Inflammatory macrophage treated with lipopolysaccharide for 4 hours (primary cell): Measurements from ENCODE around the gene SLC34A2.

Experiments
- DNase-seq: peaks from one replicate; pipeline ENCODE4 v3.0.0-alpha.2; 2020

Gene SLC34A2

DNA sequence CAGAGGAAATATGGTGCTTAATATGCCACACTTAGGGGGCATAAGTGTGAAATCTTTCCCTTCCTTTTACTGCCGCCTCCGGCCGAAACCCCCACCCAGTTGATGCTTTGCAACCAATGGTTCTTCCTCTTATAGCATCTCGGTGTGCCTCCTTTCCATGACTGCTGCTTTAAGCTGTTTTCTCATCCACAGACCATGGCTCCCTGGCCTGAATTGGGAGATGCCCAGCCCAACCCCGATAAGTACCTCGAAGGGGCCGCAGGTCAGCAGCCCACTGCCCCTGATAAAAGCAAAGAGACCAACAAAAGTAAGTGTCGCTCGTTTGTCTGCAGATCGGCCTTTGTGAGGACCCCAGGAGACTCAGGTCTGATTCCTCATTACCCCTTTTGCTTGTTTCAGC is 6.7 kb downstream of the SLC34A2 start:
- DNase-seq: no peak

DNA sequence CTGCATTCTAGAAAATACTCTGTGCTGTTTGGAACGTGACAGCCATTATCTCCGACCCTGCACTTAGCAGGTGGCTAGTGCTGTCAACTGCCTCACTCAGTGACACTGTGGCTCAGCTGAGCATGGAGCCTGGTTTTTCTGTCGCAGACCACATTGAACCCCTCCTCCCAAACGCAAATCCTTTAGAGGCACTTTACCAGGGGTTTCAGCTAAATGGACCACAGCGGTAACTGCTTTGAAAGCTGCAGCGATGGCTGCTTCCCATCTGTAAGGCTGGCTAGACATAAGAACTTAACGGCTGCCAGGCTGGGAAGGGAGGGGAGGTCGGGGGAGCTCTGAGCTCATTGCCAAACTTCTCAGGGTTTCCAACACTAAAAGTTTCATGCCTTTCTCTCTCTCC is 8.1 kb downstream of the SLC34A2 start:
- DNase-seq: no peak

GRCh38 chr4:25666031-25666630 is 10.5 kb downstream of the SLC34A2 start:
- no peak for DNase-seq

DNA sequence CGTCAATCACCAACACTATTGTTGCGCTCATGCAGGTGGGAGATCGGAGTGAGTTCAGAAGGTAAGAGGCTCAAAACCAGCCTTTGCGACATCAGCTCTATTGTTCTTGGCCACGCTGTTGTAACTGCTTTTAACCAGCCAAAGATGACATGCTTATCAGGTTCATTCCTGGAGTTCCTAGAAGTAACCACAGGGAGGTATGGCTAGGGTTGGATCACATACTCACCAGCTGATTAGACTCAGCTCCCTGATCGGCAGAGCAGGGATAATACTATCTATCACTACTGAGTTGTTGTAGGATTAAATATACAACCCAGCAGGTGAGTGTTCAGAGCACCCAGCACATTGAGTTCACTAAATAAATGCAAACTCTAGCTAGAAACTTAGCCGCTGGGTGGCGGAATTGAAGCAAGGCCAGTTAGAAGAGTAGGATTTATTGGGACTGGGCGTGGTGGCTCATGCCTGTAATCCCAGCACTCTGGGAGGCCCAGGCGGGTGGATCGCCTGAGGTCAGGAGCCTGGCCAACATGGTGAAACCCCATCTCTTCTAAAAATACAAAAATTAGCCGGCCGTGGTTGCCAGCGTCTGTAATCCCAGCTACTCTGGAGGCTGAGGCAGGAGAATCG is 12.4 kb downstream of the SLC34A2 start:
- DNase-seq: no peak

- DNase-seq: no peak
Observed at GRCh38 chr4:25670991-25671390, 15.3 kb downstream of the SLC34A2 start.

GRCh38 chr4:25672756-25673155 is 17.1 kb downstream of the SLC34A2 start:
- no peak for DNase-seq

GRCh38 chr4:25674386-25674785 is 18.7 kb downstream of the SLC34A2 start:
- DNase-seq: no peak

DNA sequence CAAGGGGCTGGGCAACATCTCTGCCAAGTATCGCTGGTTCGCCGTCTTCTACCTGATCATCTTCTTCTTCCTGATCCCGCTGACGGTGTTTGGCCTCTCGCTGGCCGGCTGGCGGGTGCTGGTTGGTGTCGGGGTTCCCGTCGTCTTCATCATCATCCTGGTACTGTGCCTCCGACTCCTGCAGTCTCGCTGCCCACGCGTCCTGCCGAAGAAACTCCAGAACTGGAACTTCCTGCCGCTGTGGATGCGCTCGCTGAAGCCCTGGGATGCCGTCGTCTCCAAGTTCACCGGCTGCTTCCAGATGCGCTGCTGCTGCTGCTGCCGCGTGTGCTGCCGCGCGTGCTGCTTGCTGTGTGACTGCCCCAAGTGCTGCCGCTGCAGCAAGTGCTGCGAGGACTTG is 20.6 kb downstream of the SLC34A2 start:
- DNase-seq: no peak

DNA sequence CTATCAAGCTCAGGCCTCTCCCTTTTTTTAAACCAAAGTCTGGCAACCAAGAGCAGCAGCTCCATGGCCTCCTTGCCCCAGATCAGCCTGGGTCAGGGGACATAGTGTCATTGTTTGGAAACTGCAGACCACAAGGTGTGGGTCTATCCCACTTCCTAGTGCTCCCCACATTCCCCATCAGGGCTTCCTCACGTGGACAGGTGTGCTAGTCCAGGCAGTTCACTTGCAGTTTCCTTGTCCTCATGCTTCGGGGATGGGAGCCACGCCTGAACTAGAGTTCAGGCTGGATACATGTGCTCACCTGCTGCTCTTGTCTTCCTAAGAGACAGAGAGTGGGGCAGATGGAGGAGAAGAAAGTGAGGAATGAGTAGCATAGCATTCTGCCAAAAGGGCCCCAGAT is 21.5 kb downstream of the SLC34A2 start:
- DNase-seq: no peak

- no peak for DNase-seq
Observed at GRCh38 chr4:25677943-25678342, 22.3 kb downstream of the SLC34A2 start.

DNA sequence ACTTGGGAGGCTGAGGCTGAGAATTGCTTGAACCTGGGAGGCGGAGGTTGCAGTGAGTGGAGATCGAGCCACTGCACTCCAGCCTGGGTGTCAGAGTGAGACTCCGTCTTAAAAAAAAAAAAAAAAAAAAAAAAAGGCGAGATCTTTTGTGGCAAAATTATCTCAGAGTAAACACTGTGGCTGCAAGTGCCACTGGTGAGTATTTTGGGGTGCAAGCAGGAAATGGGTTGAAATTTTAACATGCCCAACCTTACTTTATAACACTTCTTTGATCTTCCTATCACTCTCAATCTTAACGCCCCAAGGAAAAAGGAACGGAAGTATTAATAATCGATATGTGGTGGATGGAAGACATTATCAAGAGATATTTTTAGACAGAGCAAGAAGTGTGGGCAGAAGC is 32.1 kb downstream of the SLC34A2 start:
- DNase-seq: no peak

DNA sequence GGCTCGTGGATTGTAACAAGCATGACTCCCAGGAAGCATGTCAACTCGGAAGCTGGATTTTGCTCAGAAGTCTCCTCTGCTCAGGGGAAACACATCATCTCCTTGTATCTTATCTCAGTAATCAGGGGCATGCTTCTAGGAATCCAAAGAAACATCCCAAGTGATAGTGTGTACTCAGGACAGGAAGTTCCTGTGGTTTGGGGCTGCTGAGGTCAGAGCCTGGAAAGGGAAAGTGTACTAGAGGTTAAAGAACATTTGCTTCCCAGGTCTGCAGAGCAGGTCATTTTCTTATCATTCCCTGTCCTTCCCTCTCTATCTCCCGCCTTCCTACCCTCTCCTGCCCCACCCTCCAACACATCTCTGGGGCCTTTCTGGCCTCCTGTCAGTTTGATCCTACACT is 38.8 kb downstream of the SLC34A2 start:
- DNase-seq: no peak

- no peak for DNase-seq
Observed at GRCh38 chr4:25696409-25696808, 40.8 kb downstream of the SLC34A2 start.

DNA sequence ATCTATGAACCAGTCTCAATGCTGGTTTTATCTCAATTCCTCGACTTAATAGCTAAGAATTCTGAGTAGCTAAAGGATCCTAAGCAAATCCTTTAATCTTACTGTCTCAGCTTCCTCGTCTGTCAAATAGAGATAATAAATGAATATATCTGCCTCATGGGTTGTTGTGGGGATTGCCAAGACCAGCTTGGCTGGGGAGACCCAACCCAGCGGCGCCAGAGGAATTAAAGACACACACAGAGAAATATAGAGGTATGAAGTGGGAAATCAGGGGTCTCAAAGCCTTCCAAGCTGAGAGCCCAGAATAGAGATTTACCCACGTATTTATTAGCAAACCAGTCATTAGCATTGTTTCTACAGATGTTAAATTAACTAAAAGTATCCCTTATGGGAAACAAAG is 41.9 kb downstream of the SLC34A2 start:
- DNase-seq: no peak

DNA sequence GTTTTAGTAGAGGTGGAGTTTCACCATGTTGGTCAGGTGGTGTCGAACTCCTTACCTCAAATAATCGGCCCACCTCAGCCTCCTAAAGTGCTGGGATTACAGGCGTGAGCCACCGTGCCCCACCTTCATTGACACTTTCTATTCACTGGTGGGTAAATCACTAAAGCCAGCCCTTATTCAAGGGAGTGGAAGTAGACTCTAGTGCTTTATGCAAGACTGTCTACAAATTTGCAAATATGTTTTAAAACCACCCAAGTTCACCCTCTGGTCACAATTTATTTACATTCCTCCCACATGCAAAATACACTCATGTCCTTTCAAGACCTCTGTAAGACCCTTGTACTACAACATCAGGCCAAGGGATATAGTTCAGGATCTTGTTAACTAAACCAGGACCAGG is 45.0 kb downstream of the SLC34A2 start:
- no peak for DNase-seq

GRCh38 chr4:25702848-25703247 is 47.2 kb downstream of the SLC34A2 start:
- DNase-seq: no peak

DNA sequence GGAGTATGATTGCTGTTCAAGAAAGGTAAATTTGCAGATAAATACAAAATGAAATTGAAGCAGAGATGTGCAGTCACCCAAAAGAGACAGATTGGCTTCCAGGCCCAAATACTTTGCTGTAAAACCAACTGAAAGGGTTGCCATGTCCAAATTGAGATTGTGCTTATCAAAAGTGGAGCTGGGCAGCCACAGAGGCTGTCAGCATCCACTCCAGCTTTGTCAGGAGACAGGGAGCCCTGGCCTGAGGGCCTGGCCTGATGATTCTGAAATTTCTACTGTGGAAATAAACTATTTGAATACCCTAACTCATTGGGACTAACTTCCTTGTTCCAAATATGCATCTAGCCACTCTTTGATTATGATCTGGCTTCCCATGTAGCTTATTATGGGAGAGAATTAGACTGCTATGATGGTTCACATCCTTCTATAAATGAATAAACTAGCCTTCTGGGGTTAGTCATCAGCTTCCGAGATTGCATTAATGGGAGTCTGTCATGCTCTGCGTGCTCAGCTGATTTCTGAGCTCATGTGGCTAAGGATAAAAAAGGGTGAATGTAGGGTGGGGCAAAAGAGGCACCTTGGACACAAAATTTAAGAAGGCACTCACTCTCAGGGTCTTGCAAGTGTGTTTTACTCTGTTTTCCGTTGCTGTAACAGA is 48.2 kb downstream of the SLC34A2 start:
- no peak for DNase-seq

GRCh38 chr4:25704516-25704915 is 48.9 kb downstream of the SLC34A2 start:
- DNase-seq: no peak

GRCh38 chr4:25710637-25711036 is 55.0 kb downstream of the SLC34A2 start:
- DNase-seq: no peak

GRCh38 chr4:25712611-25713010 is 57.0 kb downstream of the SLC34A2 start:
- DNase-seq: no peak

- no peak for DNase-seq
Observed at GRCh38 chr4:25713812-25714211, 58.2 kb downstream of the SLC34A2 start.

DNA sequence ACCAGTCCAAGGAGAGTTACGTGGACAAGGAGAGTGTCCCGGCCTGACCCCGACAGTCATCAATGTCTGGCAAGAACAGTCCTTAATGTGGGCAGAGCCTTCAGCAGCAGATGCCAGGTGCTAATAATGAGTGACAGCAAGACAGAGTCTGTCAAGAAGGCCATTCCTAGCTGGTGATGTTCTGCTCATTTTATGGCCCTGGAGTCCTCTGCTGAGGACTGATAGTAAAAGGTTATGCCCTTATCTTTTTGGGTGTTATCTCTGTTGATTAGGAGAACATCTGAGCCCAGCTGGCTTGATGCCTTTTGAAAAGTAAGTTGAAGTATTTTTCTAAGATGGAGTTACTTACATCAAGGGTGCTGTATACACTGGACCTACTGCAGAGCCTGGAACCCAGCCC is 67.3 kb downstream of the SLC34A2 start:
- DNase-seq: no peak

DNA sequence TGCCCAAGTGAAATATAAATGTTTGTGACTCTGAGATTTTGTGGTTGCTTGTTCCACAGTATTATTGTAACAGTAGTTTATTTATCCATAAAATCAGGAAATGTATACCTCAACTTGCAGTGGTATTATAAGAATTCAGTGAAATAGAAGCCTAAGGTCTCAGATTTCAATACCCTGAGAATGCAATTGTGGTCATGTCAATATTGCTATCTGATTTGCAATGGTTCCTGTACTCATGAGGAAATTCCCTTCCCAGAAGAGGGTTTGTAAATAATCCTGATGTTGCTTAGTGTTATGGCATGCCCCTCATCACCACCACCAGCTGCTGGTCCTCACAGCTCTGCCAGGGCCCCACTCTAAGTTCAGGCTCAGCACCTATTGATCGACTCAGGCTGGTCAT is 67.8 kb downstream of the SLC34A2 start:
- no peak for DNase-seq

DNA sequence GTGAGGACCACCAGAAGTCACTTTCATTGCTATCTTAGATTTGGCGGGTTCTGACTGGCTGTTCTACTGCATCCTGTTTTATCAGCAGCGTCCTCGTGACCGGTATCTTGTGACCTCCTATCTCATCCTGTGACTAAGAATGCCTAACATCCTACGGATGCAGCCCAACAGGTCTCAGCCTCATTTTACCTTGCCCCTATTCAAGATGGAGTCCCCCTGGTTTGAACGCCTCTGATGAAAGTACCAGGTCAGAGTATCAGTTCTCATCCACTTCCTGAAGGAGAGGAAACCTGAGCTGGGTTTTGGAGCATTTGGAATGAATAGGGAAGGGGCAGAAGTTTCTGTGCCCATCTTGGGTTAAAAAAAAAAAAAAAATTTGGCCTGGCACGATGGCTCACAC is 70.2 kb downstream of the SLC34A2 start:
- DNase-seq: no peak
